Panc1 (cell line): Measurements from ENCODE around the gene CCDC158. TPM values are rescaled to one million over a fixed set of nuclear protein-coding genes. Genes with fewer than 3 reads are reported as not detected.

ENCODE experiments used
- ATAC-seq: fragments of 200-7000 bp; cut with Tn5 transposase; 2 replicates; pipeline ENCODE4 v1.9.1; 2020; ENCODE audit warnings: mild to moderate bottlenecking, moderate library complexity
- BruUV-seq: library from RNA; stranded (reverse); fragments of 400-500 nt; replicated peaks from 2 replicates; lab custom pipeline; 2021; lab: Mats Ljungman, UMichigan
- CTCF ChIA-PET: fragments of 300-600 bp; sonication (Branson Sonifier 250); formaldehyde crosslinking; loops from one replicate; lab custom pipeline; 2022; ENCODE audit warnings: antibody characterized with exemption; lab: Charles Lee
- POLR2A ChIA-PET: fragments of 300-600 bp; sonication (Branson Sonifier 250); formaldehyde crosslinking; loops from one replicate; lab custom pipeline; 2022; ENCODE audit warnings: antibody characterized with exemption; lab: Charles Lee
- DNase-seq: peaks from one replicate; pipeline ENCODE4 v3.0.0-alpha.2; 2010; ENCODE audit warnings: low read depth, low spot score
- H3K27ac ChIP-seq: 2 replicates; pipeline ENCODE4 v1.5.1; 2011; ENCODE audit warnings: mild to moderate bottlenecking, low read length, inconsistent platforms
- H3K27me3 ChIP-seq: fragments of 200-500 bp; sonication (Bioruptor generic); 2 replicates; pipeline ENCODE4 v1.6.0; 2014; ENCODE audit warnings: low read length, inconsistent platforms; ENCODE audit not compliant: control insufficient read depth, insufficient read depth
- H3K36me3 ChIP-seq: fragments of 200-500 bp; sonication (Bioruptor generic); 2 replicates; pipeline ENCODE4 v1.5.1; 2014; ENCODE audit warnings: inconsistent platforms, mild to moderate bottlenecking, low read length, moderate library complexity; ENCODE audit not compliant: control insufficient read depth, insufficient read depth
- H3K4me1 ChIP-seq: 2 replicates; pipeline ENCODE4 v1.5.1; 2011; ENCODE audit warnings: inconsistent platforms, mild to moderate bottlenecking, low read length, moderate library complexity; ENCODE audit not compliant: control insufficient read depth, insufficient read depth
- H3K4me3 ChIP-seq, 2 experiments: 2 replicates each; pipeline ENCODE4 v1.5.1; 2011 to 2012; ENCODE audit warnings: low read depth in 2 of 2, low read length in 2 of 2, mild to moderate bottlenecking in 2 of 2, inconsistent platforms in 1 of 2, moderate library complexity in 1 of 2
- H3K9me3 ChIP-seq: fragments of 200-500 bp; sonication (Bioruptor generic); 2 replicates; pipeline ENCODE4 v1.5.1; 2014; ENCODE audit warnings: low read depth, mild to moderate bottlenecking, inconsistent platforms, low read length, moderate library complexity; ENCODE audit not compliant: control insufficient read depth, insufficient read depth
- POLR2AphosphoS5 ChIP-seq: IDR thresholded peaks from 2 replicates; pipeline ENCODE4 v1.6.1; 2012; ENCODE audit warnings: mild to moderate bottlenecking, low read depth, low read length, moderate library complexity
- REST ChIP-seq, 2 experiments: IDR thresholded peaks; 2 replicates each; pipeline ENCODE4 v1.6.1; 2011 to 2012; ENCODE audit warnings: low read depth in 2 of 2, control low read depth in 1 of 2, low read length in 1 of 2, mild to moderate bottlenecking in 1 of 2, moderate library complexity in 1 of 2; ENCODE audit not compliant: insufficient read depth in 1 of 2
- SIN3A ChIP-seq: IDR thresholded peaks from 2 replicates; pipeline ENCODE4 v1.6.1; 2012; ENCODE audit warnings: low read depth, mild to moderate bottlenecking, low read length, moderate library complexity, borderline replicate concordance; ENCODE audit not compliant: insufficient read depth
- TCF7L2 ChIP-seq: IDR thresholded peaks from 2 replicates; pipeline ENCODE4 v1.6.1; 2011; ENCODE audit warnings: mild to moderate bottlenecking, low read depth, low read length, inconsistent platforms
- in situ Hi-C: cut with HindIII; loops from 2 replicates; pipeline ENCODE4 v1.10.0; 2016; ENCODE audit warnings: low sequenced_read_pairs, low pct_unique_long_range_greater_than_20kb
- intact Hi-C: fragments of 100-400 bp; cut with micrococcal nuclease; formaldehyde crosslinking; loops from one replicate; pipeline ENCODE4 v1.10.0; 2022; ENCODE audit not compliant: unreplicated experiment
- total RNA-seq: library from RNA; stranded (reverse); gene quantifications from one replicate; pipeline ENCODE4 v1.2.1, GENCODE V29; 2021; ENCODE audit not compliant: unreplicated experiment
- TF ChIP-seq, protein P1 (sequence below): fragments of 450-650 bp; IDR thresholded peaks from 2 replicates; pipeline ENCODE4 v1.5.1; 2017; ENCODE audit warnings: mild to moderate bottlenecking

CCDC158 gene
- total RNA-seq, 1 experiment from 2014 or later = 0.28 TPM

- TF ChIP-seq, protein P1, sequence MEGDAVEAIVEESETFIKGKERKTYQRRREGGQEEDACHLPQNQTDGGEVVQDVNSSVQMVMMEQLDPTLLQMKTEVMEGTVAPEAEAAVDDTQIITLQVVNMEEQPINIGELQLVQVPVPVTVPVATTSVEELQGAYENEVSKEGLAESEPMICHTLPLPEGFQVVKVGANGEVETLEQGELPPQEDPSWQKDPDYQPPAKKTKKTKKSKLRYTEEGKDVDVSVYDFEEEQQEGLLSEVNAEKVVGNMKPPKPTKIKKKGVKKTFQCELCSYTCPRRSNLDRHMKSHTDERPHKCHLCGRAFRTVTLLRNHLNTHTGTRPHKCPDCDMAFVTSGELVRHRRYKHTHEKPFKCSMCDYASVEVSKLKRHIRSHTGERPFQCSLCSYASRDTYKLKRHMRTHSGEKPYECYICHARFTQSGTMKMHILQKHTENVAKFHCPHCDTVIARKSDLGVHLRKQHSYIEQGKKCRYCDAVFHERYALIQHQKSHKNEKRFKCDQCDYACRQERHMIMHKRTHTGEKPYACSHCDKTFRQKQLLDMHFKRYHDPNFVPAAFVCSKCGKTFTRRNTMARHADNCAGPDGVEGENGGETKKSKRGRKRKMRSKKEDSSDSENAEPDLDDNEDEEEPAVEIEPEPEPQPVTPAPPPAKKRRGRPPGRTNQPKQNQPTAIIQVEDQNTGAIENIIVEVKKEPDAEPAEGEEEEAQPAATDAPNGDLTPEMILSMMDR = no peak
- TF ChIP-seq SIN3A = no peak
- no peak for TF ChIP-seq POLR2AphosphoS5
- no peak for TF ChIP-seq TCF7L2
- no peak for TF ChIP-seq REST (IDR thresholded peaks at IDR 0.05; ENCODE audit: insufficient read depth in 1 of 2, low read depth in 2 of 2, low read length in 1 of 2)
- no TSS peak for BruUV-seq
- ChIA-PET POLR2A (no interaction called here), CTCF (no interaction called here)
- Histone ChIP-seq H3K4me3 (no peak overlapping the region), H3K36me3 (no peaks in the 10 kb centered on the region), H3K27ac (no peak overlapping the region), H3K27me3 (no peaks in the 10 kb centered on the region; the same call in 1 of the 2 replicates), H3K9me3 (no peaks in the 10 kb centered on the region), H3K4me1 (no peaks in the 10 kb centered on the region)
- in situ Hi-C loops (no loop called here), intact Hi-C loops (no loop called here)
- ATAC-seq (no peak), DNase-seq (no peak)
Measured at GRCh38 chr4:76267811-76268210, 153.1 kb downstream of the CCDC158 start.

DNA sequence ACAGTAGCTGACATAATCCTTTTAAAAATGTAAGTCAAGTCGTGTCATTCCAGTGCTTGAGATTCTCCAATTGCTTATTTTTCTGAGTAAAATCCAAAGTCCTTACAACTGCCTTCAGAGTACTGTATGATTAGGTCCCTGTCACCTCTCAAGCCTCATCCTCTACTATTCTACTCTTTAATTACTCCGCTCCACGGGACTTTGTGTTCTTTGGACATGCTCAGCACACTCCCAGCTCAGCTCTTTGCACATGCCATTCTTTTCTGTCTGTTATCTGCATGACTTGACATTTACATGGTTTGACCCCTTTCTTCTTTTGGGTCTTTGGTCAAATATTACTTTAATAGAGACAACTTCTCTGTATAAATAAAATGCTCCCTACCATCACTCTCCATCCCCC is 154.3 kb downstream of the CCDC158 start:
- DNase-seq (no peak), ATAC-seq (no peak)
- CTCF ChIA-PET = no interaction called here
- Histone ChIP-seq H3K27me3 (no peaks in the 10 kb centered on the region; the same call in 1 of the 2 replicates), H3K27ac (no peak overlapping the region), H3K9me3 (no peaks in the 10 kb centered on the region), H3K4me1 (no peaks in the 10 kb centered on the region), H3K4me3 (no peak overlapping the region), H3K36me3 (no peaks in the 10 kb centered on the region)
- TF ChIP-seq, protein P1 = no peak
- TF ChIP-seq REST (IDR thresholded peaks at IDR 0.05; ENCODE audit: insufficient read depth in 1 of 2, low read depth in 2 of 2, low read length in 1 of 2) (no peak), TCF7L2 (no peak), POLR2AphosphoS5 (no peak), SIN3A (no peak)
- intact Hi-C loops = no loop called here
- no TSS peak for BruUV-seq
- in situ Hi-C loops = no loop called here
- POLR2A ChIA-PET = no interaction called here
